Activated CD4-positive, alpha-beta T cell treated with anti-CD3 and anti-CD28 coated beads, Interleukin-2, amount 10 ng/mL, durations not matched to agents 7 days and 5 days (primary cell): ENCODE data around the gene CECR2. TPM values are rescaled to one million over a fixed set of nuclear protein-coding genes. Genes with fewer than 3 reads are reported as not detected.

ENCODE experiments used
- CTCF ChIA-PET: fragments of 350-600 bp; sonication (Branson Sonifier 250); formaldehyde crosslinking; loops from one replicate; lab custom pipeline; 2021; ENCODE audit warnings: antibody characterized with exemption; lab: Charles Lee
- POLR2A ChIA-PET: fragments of 350-600 bp; sonication (Branson Sonifier 250); formaldehyde crosslinking; loops from one replicate; lab custom pipeline; 2021; ENCODE audit warnings: antibody characterized with exemption; lab: Charles Lee
- DNase-seq: peaks from one replicate; pipeline ENCODE4 v3.0.0-alpha.2; 2020
- H3K27ac Mint-ChIP-seq: one replicate; pipeline ENCODE4 v1.8.0; 2021; ENCODE audit warnings: mild to moderate bottlenecking, moderate library complexity, mixed read lengths
- H3K27me3 Mint-ChIP-seq: one replicate; pipeline ENCODE4 v1.8.0; 2021; ENCODE audit warnings: mixed read lengths
- H3K36me3 Mint-ChIP-seq: one replicate; pipeline ENCODE4 v1.8.0; 2021; ENCODE audit warnings: low read depth, mixed read lengths
- H3K4me1 Mint-ChIP-seq: one replicate; pipeline ENCODE4 v1.8.0; 2021; ENCODE audit warnings: mixed read lengths
- H3K4me3 Mint-ChIP-seq: one replicate; pipeline ENCODE4 v1.8.0; 2021; ENCODE audit warnings: mild to moderate bottlenecking, moderate library complexity, mixed read lengths
- H3K9me3 Mint-ChIP-seq: one replicate; pipeline ENCODE4 v1.8.0; 2021; ENCODE audit warnings: mixed read lengths
- total RNA-seq, 2 experiments: library from RNA; stranded (reverse); gene quantifications; one replicate each; pipeline ENCODE4 v1.2.3, GENCODE V29; 2021

Gene CECR2
- total RNA-seq, 2 experiments from 2014 or later, result 0.15 TPM; not detected in 1

- Mint-ChIP-seq H3K9me3 (no peaks in the 10 kb centered on the region), H3K27me3 (peaks cover 22% of the 10 kb centered on the region), H3K27ac (no peak overlapping the region), H3K4me3 (no peak overlapping the region), H3K36me3 (no peaks in the 10 kb centered on the region), H3K4me1 (no peaks in the 10 kb centered on the region)
- no peak for DNase-seq
- ChIA-PET POLR2A (interaction anchor here (0.7 kb wide), 1 partner anchor 44 kb away, joined by 3 read pairs; no protein-coding TSS in a partner anchor), CTCF (interaction anchor here (0.9 kb wide), 1 partner anchor 268 kb away, joined by 3 read pairs; no protein-coding TSS in a partner anchor)
Observed at GRCh38 chr22:17477391-17477833, 108.2 kb downstream of the CECR2 start.

GRCh38 chr22:17479135-17479534, 109.9 kb downstream of the CECR2 start:
- no peaks in the 10 kb centered on the region for H3K4me1 Mint-ChIP-seq
- H3K27ac Mint-ChIP-seq, result no peak overlapping the region
- CTCF ChIA-PET, result interaction anchor here (1.5 kb wide), 1 partner anchor 16 kb away, joined by 3 read pairs; no protein-coding TSS in a partner anchor
- DNase-seq, result no peak
- POLR2A ChIA-PET, result interaction anchor here (0.7 kb wide), 1 partner anchor 298 kb away, joined by 3 read pairs; no protein-coding TSS in a partner anchor
- H3K4me3 Mint-ChIP-seq, result no peak overlapping the region
- H3K9me3 Mint-ChIP-seq, result no peaks in the 10 kb centered on the region
- H3K36me3 Mint-ChIP-seq, result no peaks in the 10 kb centered on the region
- peaks cover 16% of the 10 kb centered on the region for H3K27me3 Mint-ChIP-seq

- Mint-ChIP-seq H3K27me3 (peaks cover 13% of the 10 kb centered on the region), H3K4me3 (no peak overlapping the region), H3K27ac (no peak overlapping the region), H3K36me3 (no peaks in the 10 kb centered on the region), H3K9me3 (no peaks in the 10 kb centered on the region), H3K4me1 (no peaks in the 10 kb centered on the region)
- DNase-seq, result no peak
- POLR2A ChIA-PET, result no interaction called here
- CTCF ChIA-PET, result interaction anchor here (0.8 to 1.6 kb wide), 2 partner anchors 309 kb away, joined by 4 read pairs; no protein-coding TSS in a partner anchor
Observed at GRCh38 chr22:17481424-17481823, 112.2 kb downstream of the CECR2 start.

- H3K9me3 Mint-ChIP-seq, result no peaks in the 10 kb centered on the region
- ChIA-PET POLR2A (no interaction called here), CTCF (interaction anchor here (1.2 kb wide), 2 partner anchors 18 to 312 kb away, joined by 3 to 6 read pairs; no protein-coding TSS in a partner anchor)
- H3K27me3 Mint-ChIP-seq, result peaks cover under 1% of the 10 kb centered on the region
- no peaks in the 10 kb centered on the region for H3K4me1 Mint-ChIP-seq
- H3K27ac Mint-ChIP-seq, result no peak overlapping the region
- DNase-seq, result no peak
- H3K36me3 Mint-ChIP-seq, result no peaks in the 10 kb centered on the region
- no peak overlapping the region for H3K4me3 Mint-ChIP-seq
Observed at GRCh38 chr22:17483688-17484372, 114.6 kb downstream of the CECR2 start.

GRCh38 chr22:17484608-17485007, 115.3 kb downstream of the CECR2 start:
- POLR2A ChIA-PET, result no interaction called here
- no peak overlapping the region for H3K4me3 Mint-ChIP-seq
- H3K9me3 Mint-ChIP-seq, result no peaks in the 10 kb centered on the region
- no peaks in the 10 kb centered on the region for H3K4me1 Mint-ChIP-seq
- DNase-seq, result no peak
- H3K36me3 Mint-ChIP-seq, result no peaks in the 10 kb centered on the region
- H3K27me3 Mint-ChIP-seq, result no peaks in the 10 kb centered on the region
- CTCF ChIA-PET, result interaction anchor here (1.8 kb wide), 1 partner anchor 313 kb away, joined by 5 read pairs; no protein-coding TSS in a partner anchor
- H3K27ac Mint-ChIP-seq, result no peak overlapping the region

GRCh38 chr22:17486313-17486712, 117.1 kb downstream of the CECR2 start:
- Mint-ChIP-seq H3K4me1 (no peaks in the 10 kb centered on the region), H3K4me3 (no peak overlapping the region)
- CTCF ChIA-PET, result no interaction called here

GRCh38 chr22:17486719-17487118, 117.5 kb downstream of the CECR2 start:
- no peak for DNase-seq
- Mint-ChIP-seq H3K27me3 (no peaks in the 10 kb centered on the region), H3K4me3 (no peak overlapping the region), H3K4me1 (no peaks in the 10 kb centered on the region), H3K9me3 (no peaks in the 10 kb centered on the region), H3K36me3 (no peaks in the 10 kb centered on the region), H3K27ac (no peak overlapping the region)
- POLR2A ChIA-PET, result no interaction called here
- CTCF ChIA-PET, result no interaction called here

More at GRCh38 chr22:17486313-17486712, 117.1 kb downstream of the CECR2 start:
- no peak for DNase-seq
- POLR2A ChIA-PET, result no interaction called here
- H3K36me3 Mint-ChIP-seq, result no peaks in the 10 kb centered on the region
- H3K27ac Mint-ChIP-seq, result no peak overlapping the region
- no peaks in the 10 kb centered on the region for H3K27me3 Mint-ChIP-seq
- H3K9me3 Mint-ChIP-seq, result no peaks in the 10 kb centered on the region

- CTCF ChIA-PET, result interaction anchor here (0.7 to 1.8 kb wide), 2 partner anchors 13 to 317 kb away, joined by 3 to 7 read pairs; no protein-coding TSS in a partner anchor
- Mint-ChIP-seq H3K27me3 (no peaks in the 10 kb centered on the region), H3K27ac (no peak overlapping the region), H3K36me3 (no peaks in the 10 kb centered on the region), H3K9me3 (no peaks in the 10 kb centered on the region), H3K4me1 (no peaks in the 10 kb centered on the region), H3K4me3 (no peak overlapping the region)
- DNase-seq, result no peak
- POLR2A ChIA-PET, result no interaction called here
Observed at GRCh38 chr22:17489101-17489500, 119.8 kb downstream of the CECR2 start.

- Mint-ChIP-seq H3K27me3 (no peaks in the 10 kb centered on the region), H3K4me3 (no peak overlapping the region), H3K27ac (no peak overlapping the region), H3K36me3 (no peaks in the 10 kb centered on the region), H3K4me1 (no peaks in the 10 kb centered on the region), H3K9me3 (no peaks in the 10 kb centered on the region)
- POLR2A ChIA-PET, result no interaction called here
- CTCF ChIA-PET, result interaction anchor here (1.5 kb wide), 1 partner anchor 320 kb away, joined by 4 read pairs; no protein-coding TSS in a partner anchor
- no peak for DNase-seq
Observed at GRCh38 chr22:17491090-17491640, 121.9 kb downstream of the CECR2 start.

- Mint-ChIP-seq H3K27ac (no peak overlapping the region), H3K9me3 (no peaks in the 10 kb centered on the region), H3K4me1 (no peaks in the 10 kb centered on the region), H3K4me3 (no peak overlapping the region), H3K36me3 (no peaks in the 10 kb centered on the region), H3K27me3 (no peaks in the 10 kb centered on the region)
- CTCF ChIA-PET, result interaction anchor here (1.5 kb wide), 1 partner anchor 321 kb away, joined by 4 read pairs; no protein-coding TSS in a partner anchor
- POLR2A ChIA-PET, result no interaction called here
- DNase-seq, result no peak
Observed at GRCh38 chr22:17492247-17492646, 123.0 kb downstream of the CECR2 start.

GRCh38 chr22:17493419-17493981, 124.2 kb downstream of the CECR2 start:
- Mint-ChIP-seq H3K9me3 (no peaks in the 10 kb centered on the region), H3K36me3 (no peaks in the 10 kb centered on the region), H3K27ac (no peak overlapping the region), H3K4me3 (no peak overlapping the region), H3K4me1 (no peaks in the 10 kb centered on the region), H3K27me3 (no peaks in the 10 kb centered on the region)
- CTCF ChIA-PET, result interaction anchor here (1.2 kb wide), 1 partner anchor 322 kb away, joined by 3 read pairs; no protein-coding TSS in a partner anchor
- no peak for DNase-seq
- POLR2A ChIA-PET, result no interaction called here

GRCh38 chr22:17496841-17497240, 127.6 kb downstream of the CECR2 start:
- Mint-ChIP-seq H3K4me3 (no peak overlapping the region), H3K27ac (no peak overlapping the region), H3K27me3 (peaks cover 2% of the 10 kb centered on the region), H3K9me3 (no peaks in the 10 kb centered on the region), H3K36me3 (no peaks in the 10 kb centered on the region), H3K4me1 (no peaks in the 10 kb centered on the region)
- CTCF ChIA-PET, result no interaction called here
- DNase-seq, result no peak
- POLR2A ChIA-PET, result no interaction called here
